ENCODE results near the gene RAB7A. TPM values are rescaled to one million over a fixed set of nuclear protein-coding genes. Genes with fewer than 3 reads are reported as not detected.

The RAB7A gene
- total RNA-seq, 1 donor from 2014 or later = 298 TPM

- DNase-seq = no peak
- H3K4me1 Mint-ChIP-seq (ENCODE audit: low read depth, unreplicated experiment) = peaks cover 7% of the 10 kb centered on the region
- no peaks in the 10 kb centered on the region for H3K36me3 Mint-ChIP-seq (ENCODE audit: unreplicated experiment)
- H3K4me3 Mint-ChIP-seq (ENCODE audit: unreplicated experiment) = no peak overlapping the region
- no peaks in the 10 kb centered on the region for H3K27me3 Mint-ChIP-seq (ENCODE audit: unreplicated experiment)
- TF ChIP-seq, protein P1, sequence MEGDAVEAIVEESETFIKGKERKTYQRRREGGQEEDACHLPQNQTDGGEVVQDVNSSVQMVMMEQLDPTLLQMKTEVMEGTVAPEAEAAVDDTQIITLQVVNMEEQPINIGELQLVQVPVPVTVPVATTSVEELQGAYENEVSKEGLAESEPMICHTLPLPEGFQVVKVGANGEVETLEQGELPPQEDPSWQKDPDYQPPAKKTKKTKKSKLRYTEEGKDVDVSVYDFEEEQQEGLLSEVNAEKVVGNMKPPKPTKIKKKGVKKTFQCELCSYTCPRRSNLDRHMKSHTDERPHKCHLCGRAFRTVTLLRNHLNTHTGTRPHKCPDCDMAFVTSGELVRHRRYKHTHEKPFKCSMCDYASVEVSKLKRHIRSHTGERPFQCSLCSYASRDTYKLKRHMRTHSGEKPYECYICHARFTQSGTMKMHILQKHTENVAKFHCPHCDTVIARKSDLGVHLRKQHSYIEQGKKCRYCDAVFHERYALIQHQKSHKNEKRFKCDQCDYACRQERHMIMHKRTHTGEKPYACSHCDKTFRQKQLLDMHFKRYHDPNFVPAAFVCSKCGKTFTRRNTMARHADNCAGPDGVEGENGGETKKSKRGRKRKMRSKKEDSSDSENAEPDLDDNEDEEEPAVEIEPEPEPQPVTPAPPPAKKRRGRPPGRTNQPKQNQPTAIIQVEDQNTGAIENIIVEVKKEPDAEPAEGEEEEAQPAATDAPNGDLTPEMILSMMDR (IDR thresholded peaks at IDR 0.05; ENCODE audit: partially characterized antibody, unreplicated experiment) = no peak
- no peak overlapping the region for H3K27ac Mint-ChIP-seq (ENCODE audit: unreplicated experiment)
- no peaks in the 10 kb centered on the region for H3K9me3 Mint-ChIP-seq (ENCODE audit: unreplicated experiment)
These were observed 22.4 kb upstream of the RAB7A start for GRCh38 chr3:128703561-128703960.

DNA sequence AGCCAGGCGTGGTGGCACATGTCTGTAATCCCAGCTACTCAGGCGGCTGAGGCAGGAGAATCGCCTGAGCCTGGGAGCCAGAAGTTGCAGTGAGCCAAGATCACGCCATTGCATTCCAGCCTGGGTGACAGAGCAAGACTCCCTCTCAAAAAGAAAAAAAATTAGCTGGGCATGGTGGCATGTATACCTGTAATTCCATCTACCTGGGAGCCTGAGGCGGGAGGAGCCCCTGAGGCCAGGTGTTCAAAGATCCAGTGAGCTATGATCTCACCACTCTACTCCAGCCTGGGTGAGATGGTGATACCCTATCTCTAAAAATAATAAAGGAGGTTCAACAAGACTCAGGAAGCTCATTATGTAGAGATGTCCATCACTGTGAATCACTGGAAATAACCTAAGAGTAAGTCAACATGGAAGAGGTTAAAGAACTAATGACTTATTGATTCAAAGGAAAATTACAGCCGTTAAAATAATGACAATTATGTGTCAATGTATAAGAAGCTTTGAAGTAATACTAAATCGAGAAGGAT lies 19.8 kb upstream of the RAB7A start:
- Mint-ChIP-seq H3K36me3 (ENCODE audit: unreplicated experiment) (no peaks in the 10 kb centered on the region), H3K27ac (ENCODE audit: unreplicated experiment) (no peak overlapping the region), H3K9me3 (ENCODE audit: unreplicated experiment) (no peaks in the 10 kb centered on the region), H3K27me3 (ENCODE audit: unreplicated experiment) (peaks cover 4% of the 10 kb centered on the region), H3K4me3 (ENCODE audit: unreplicated experiment) (no peak overlapping the region), H3K4me1 (ENCODE audit: low read depth, unreplicated experiment) (peaks cover 23% of the 10 kb centered on the region)
- DNase-seq = no peak
- TF ChIP-seq, protein P1 (IDR thresholded peaks at IDR 0.05; ENCODE audit: partially characterized antibody, unreplicated experiment) = no peak

GRCh38 chr3:128707928-128708494 lies 18.0 kb upstream of the RAB7A start:
- H3K27ac Mint-ChIP-seq (ENCODE audit: unreplicated experiment) = peak overlapping the region; percentile 7
- TF ChIP-seq, protein P1 (IDR thresholded peaks at IDR 0.05; ENCODE audit: partially characterized antibody, unreplicated experiment) = no peak
- H3K4me1 Mint-ChIP-seq (ENCODE audit: low read depth, unreplicated experiment) = peaks cover 29% of the 10 kb centered on the region
- peak; percentile 22 for DNase-seq
- H3K36me3 Mint-ChIP-seq (ENCODE audit: unreplicated experiment) = no peaks in the 10 kb centered on the region
- H3K4me3 Mint-ChIP-seq (ENCODE audit: unreplicated experiment) = no peak overlapping the region
- H3K9me3 Mint-ChIP-seq (ENCODE audit: unreplicated experiment) = no peaks in the 10 kb centered on the region
- H3K27me3 Mint-ChIP-seq (ENCODE audit: unreplicated experiment) = peaks cover 4% of the 10 kb centered on the region

DNA sequence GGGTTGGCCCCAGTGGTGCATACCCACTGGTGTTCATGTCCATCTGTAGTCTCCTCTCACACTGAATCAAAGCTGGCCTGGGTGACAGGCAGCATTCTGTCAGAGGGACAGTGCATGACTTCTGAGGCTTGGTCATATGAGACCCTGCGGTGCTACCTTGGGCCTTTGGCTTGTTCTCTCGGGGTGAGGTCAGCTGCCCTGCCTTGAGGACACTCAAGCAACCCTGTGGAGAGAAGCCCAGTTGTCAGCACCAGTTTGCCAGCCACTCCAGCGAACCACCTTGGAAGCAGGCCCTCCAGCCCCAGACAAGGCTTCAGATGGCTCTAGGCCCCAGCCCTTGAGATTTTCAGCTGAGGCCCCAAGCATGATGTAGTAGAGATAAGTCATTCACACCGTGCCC lies 16.9 kb upstream of the RAB7A start:
- Mint-ChIP-seq H3K27ac (ENCODE audit: unreplicated experiment) (peak overlapping the region; percentile 85), H3K9me3 (ENCODE audit: unreplicated experiment) (no peaks in the 10 kb centered on the region), H3K27me3 (ENCODE audit: unreplicated experiment) (peaks cover 4% of the 10 kb centered on the region), H3K4me1 (ENCODE audit: low read depth, unreplicated experiment) (peaks cover 32% of the 10 kb centered on the region), H3K4me3 (ENCODE audit: unreplicated experiment) (no peak overlapping the region), H3K36me3 (ENCODE audit: unreplicated experiment) (no peaks in the 10 kb centered on the region)
- TF ChIP-seq, protein P1 (IDR thresholded peaks at IDR 0.05; ENCODE audit: partially characterized antibody, unreplicated experiment) = no peak
- DNase-seq = no peak

DNA sequence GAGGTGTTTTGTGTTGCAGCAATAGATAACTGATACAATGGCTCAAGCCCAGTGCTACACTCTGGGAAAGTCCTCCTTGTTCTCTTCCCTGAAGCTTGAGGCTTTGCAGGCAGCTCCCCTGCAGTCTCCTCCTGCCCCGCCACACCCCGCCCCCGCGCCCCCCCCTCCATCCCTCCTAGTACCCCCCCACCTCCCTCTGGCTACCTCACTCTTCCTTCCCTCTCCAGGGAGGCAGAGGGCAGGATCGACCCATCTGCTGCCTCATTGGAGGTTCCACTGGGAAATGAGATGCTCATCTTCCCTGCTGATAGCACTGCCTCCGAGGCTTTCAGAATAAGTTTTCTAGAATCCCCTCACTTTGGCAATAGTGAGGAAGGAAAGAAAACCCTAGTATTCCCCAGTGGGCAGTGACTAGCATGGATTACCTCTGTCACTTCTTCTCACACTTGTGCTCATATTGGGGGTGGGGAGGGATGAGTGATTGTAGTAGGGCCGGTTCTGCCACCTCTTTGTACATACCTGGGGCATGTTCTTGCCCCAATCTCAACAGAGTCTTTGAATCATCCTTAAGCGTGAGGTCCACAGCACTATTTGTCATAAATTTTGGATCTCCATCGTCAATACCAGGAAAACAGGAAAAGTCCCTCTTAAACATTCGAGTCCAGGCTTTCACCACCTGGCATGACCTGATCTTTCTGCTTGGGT lies 16.3 kb upstream of the RAB7A start:
- H3K9me3 Mint-ChIP-seq (ENCODE audit: unreplicated experiment) = no peaks in the 10 kb centered on the region
- no peaks in the 10 kb centered on the region for H3K36me3 Mint-ChIP-seq (ENCODE audit: unreplicated experiment)
- DNase-seq = peak; percentile 65
- TF ChIP-seq, protein P1 (IDR thresholded peaks at IDR 0.05; ENCODE audit: partially characterized antibody, unreplicated experiment) = no peak
- peak overlapping the region; percentile 36 for H3K4me3 Mint-ChIP-seq (ENCODE audit: unreplicated experiment)
- H3K27ac Mint-ChIP-seq (ENCODE audit: unreplicated experiment) = peak overlapping the region; percentile 85
- H3K27me3 Mint-ChIP-seq (ENCODE audit: unreplicated experiment) = peaks cover 6% of the 10 kb centered on the region
- H3K4me1 Mint-ChIP-seq (ENCODE audit: low read depth, unreplicated experiment) = peaks cover 32% of the 10 kb centered on the region

All from glutamatergic neuron (in vitro differentiated cells).